Activated CD8-positive, alpha-beta memory T cell treated with anti-CD3 and anti-CD28 coated beads, Interleukin-2, amount 50 U/mL, for 1 hour (primary cell): ENCODE measurements around the gene KCND3.

Experiments used
- DNase-seq: peaks from one replicate; pipeline ENCODE4 v3.0.0-alpha.2; 2020; ENCODE audit errors: extremely low read depth

KCND3 gene

GRCh38 chr1:111729946-111730681 lies 259.4 kb downstream of the KCND3 start:
- no peak for DNase-seq

GRCh38 chr1:111729271-111729921 lies 260.1 kb downstream of the KCND3 start:
- no peak for DNase-seq

GRCh38 chr1:111727056-111727455 lies 262.4 kb downstream of the KCND3 start:
- no peak for DNase-seq

- no peak for DNase-seq
These were observed 264.3 kb downstream of the KCND3 start for GRCh38 chr1:111725192-111725591.

- DNase-seq = no peak
These were observed 265.6 kb downstream of the KCND3 start for GRCh38 chr1:111723871-111724270.

GRCh38 chr1:111723091-111723806 lies 266.2 kb downstream of the KCND3 start:
- DNase-seq = no peak

- no peak for DNase-seq
These were observed 268.3 kb downstream of the KCND3 start for GRCh38 chr1:111720977-111721786.
